ENCODE results near the gene SMURF2.

SMURF2 gene

GRCh38 chr17:64533784-64534183 is 128.3 kb downstream of the SMURF2 start:
- no peak overlapping the region for H3K4me3 ChIP-seq (replicated peaks in 1 of 2; ENCODE audit: low read depth in 2 of 2, low read length in 2 of 2)
- no peak for DNase-seq (ENCODE audit: low read depth in 2 of 2)
- TF ChIP-seq, protein P1, sequence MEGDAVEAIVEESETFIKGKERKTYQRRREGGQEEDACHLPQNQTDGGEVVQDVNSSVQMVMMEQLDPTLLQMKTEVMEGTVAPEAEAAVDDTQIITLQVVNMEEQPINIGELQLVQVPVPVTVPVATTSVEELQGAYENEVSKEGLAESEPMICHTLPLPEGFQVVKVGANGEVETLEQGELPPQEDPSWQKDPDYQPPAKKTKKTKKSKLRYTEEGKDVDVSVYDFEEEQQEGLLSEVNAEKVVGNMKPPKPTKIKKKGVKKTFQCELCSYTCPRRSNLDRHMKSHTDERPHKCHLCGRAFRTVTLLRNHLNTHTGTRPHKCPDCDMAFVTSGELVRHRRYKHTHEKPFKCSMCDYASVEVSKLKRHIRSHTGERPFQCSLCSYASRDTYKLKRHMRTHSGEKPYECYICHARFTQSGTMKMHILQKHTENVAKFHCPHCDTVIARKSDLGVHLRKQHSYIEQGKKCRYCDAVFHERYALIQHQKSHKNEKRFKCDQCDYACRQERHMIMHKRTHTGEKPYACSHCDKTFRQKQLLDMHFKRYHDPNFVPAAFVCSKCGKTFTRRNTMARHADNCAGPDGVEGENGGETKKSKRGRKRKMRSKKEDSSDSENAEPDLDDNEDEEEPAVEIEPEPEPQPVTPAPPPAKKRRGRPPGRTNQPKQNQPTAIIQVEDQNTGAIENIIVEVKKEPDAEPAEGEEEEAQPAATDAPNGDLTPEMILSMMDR (IDR thresholded peaks at IDR 0.05; ENCODE audit: low read depth, low read length) = no peak

DNA sequence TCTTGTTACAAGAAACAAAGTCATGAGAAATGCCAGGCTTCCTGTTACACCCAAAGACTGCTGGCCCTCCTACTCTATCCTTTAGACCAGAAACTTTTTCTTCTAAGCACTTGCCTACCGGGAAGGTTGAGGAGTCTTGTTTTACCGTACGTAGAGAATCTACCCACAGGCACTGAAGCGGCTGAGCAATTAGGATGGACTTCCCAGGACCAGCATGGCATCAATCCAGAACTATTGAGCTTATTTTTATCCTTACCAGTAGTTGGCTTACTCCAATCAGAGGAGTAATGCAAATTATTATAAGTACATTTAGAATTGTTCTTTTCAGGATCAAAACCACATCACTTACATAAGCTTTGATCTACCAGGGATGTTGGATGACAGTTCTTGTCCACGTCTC is 129.7 kb downstream of the SMURF2 start:
- no peak overlapping the region for H3K4me3 ChIP-seq (replicated peaks in 1 of 2; ENCODE audit: low read depth in 2 of 2, low read length in 2 of 2)
- DNase-seq (ENCODE audit: low read depth in 2 of 2) = no peak
- TF ChIP-seq, protein P1 (IDR thresholded peaks at IDR 0.05; ENCODE audit: low read depth, low read length) = no peak

DNA sequence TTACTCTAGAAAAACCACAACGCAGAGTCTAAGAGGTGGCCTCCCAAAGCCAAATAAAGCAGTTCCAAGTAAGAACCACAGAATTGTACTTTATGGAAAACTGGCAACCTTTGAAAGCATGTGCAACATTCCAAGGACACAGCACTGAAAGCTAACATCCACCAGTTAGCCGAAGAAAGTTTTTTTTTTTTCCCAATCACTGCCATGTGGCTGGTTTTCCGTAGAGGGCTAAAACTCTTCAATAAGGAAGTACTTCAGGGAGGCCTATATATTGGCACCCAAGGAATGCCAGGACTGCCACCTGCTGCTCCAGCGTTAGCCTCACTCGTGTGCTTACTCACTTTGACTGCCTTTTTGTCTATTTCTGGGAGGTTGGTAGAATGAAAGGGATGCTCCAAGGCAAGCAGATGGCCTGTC is 130.1 kb downstream of the SMURF2 start:
- DNase-seq (ENCODE audit: low read depth in 2 of 2) = no peak
- no peak overlapping the region for H3K4me3 ChIP-seq (replicated peaks in 1 of 2; ENCODE audit: low read depth in 2 of 2, low read length in 2 of 2)
- TF ChIP-seq, protein P1 (IDR thresholded peaks at IDR 0.05; ENCODE audit: low read depth, low read length) = no peak

- TF ChIP-seq, protein P1 (IDR thresholded peaks at IDR 0.05; ENCODE audit: low read depth, low read length) = no peak
- no peak overlapping the region for H3K4me3 ChIP-seq (replicated peaks in 1 of 2; ENCODE audit: low read depth in 2 of 2, low read length in 2 of 2)
- DNase-seq (ENCODE audit: low read depth in 2 of 2) = no peak
Measured at GRCh38 chr17:64529221-64529620, 132.9 kb downstream of the SMURF2 start.

DNA sequence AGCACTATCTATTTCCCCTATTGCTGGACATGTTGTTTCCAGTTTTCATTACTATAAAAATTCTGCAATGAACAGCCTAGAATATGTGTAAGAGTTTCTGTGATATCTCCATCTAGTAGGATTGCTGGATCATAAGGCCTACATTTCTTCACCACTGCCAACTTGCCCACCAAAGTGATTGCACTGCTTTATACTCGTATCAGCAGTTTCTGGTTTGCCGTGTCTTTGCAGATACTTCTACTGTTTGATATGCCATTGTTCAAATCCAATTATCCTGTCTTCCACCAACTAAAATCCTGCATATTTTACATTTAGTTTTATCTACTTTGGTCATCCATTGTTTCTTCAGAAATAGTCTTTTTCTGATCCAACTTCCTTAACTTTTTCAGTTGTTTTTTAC is 134.2 kb downstream of the SMURF2 start:
- TF ChIP-seq, protein P1 (IDR thresholded peaks at IDR 0.05; ENCODE audit: low read depth, low read length) = no peak
- H3K4me3 ChIP-seq (replicated peaks in 1 of 2; ENCODE audit: low read depth in 2 of 2, low read length in 2 of 2) = no peak overlapping the region
- no peak for DNase-seq (ENCODE audit: low read depth in 2 of 2)

DNA sequence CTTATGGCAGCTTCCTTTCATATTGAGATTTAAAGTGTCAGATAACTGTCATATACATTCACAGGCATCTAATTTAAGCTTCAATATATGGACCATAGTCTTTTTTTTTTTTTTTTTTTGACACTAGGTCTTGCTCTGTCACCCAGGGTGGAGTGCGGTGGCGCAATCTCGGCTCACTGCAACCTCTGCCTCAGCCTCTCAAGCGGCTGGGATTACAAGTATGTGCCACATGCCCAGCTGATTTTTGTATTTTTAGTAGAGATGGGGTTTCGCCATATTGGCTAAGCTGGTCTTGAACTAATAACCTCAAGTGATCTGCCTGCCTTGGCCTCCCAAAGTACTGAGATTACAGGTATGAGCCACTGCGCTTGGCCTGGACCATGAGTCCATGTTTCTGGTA is 141.7 kb downstream of the SMURF2 start:
- TF ChIP-seq, protein P1 (IDR thresholded peaks at IDR 0.05; ENCODE audit: low read depth, low read length) = no peak
- DNase-seq (ENCODE audit: low read depth in 2 of 2) = no peak
- no peak overlapping the region for H3K4me3 ChIP-seq (replicated peaks in 1 of 2; ENCODE audit: low read depth in 2 of 2, low read length in 2 of 2)

DNA sequence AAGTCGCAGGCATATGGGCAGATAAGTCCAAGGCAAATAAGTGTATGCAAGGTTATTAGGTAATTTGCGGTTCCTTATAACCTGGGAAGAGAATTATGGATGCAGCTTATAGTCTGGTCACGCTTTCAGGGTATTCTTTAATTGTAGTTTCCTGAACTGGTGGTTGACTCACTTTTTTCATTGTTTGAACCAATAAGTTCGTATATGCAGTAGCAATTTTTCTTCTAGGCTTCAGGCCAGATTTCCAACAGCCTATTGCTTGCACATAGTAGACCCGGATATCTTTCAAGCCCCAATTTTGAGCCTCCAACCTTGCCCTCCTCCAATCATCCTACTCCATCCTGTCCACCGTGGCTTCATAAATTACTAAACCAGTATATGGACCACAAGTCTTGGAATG is 142.5 kb downstream of the SMURF2 start:
- no peak for DNase-seq (ENCODE audit: low read depth in 2 of 2)
- no peak overlapping the region for H3K4me3 ChIP-seq (replicated peaks in 1 of 2; ENCODE audit: low read depth in 2 of 2, low read length in 2 of 2)
- TF ChIP-seq, protein P1 (IDR thresholded peaks at IDR 0.05; ENCODE audit: low read depth, low read length) = no peak

Data from cardiac fibroblast (primary cell).